ENCODE data around the gene FBXL17.

FBXL17 gene

GRCh38 chr5:107888541-107888940, 493.4 kb downstream of the FBXL17 start:
- DNase-seq, result no peak

- DNase-seq, result no peak
These were observed 494.5 kb downstream of the FBXL17 start for GRCh38 chr5:107887166-107887943.

- no peak for DNase-seq
These were observed 496.3 kb downstream of the FBXL17 start for GRCh38 chr5:107885601-107886000.

- no peak for DNase-seq
These were observed 497.0 kb downstream of the FBXL17 start for GRCh38 chr5:107884871-107885270.

- no peak for DNase-seq
These were observed 503.2 kb downstream of the FBXL17 start for GRCh38 chr5:107878661-107879060.

- no peak for DNase-seq
These were observed 505.0 kb downstream of the FBXL17 start for GRCh38 chr5:107876906-107877305.

GRCh38 chr5:107876261-107876660, 505.6 kb downstream of the FBXL17 start:
- no peak for DNase-seq

GRCh38 chr5:107875833-107876232, 506.1 kb downstream of the FBXL17 start:
- no peak for DNase-seq

- no peak for DNase-seq
These were observed 507.1 kb downstream of the FBXL17 start for GRCh38 chr5:107874795-107875194.

GRCh38 chr5:107873877-107874276, 508.0 kb downstream of the FBXL17 start:
- DNase-seq, result no peak

- no peak for DNase-seq
These were observed 510.9 kb downstream of the FBXL17 start for GRCh38 chr5:107871023-107871422.

GRCh38 chr5:107869438-107870115, 512.3 kb downstream of the FBXL17 start:
- peak; percentile 12 to 75 for DNase-seq

- no peak for DNase-seq
These were observed 513.1 kb downstream of the FBXL17 start for GRCh38 chr5:107868650-107869409.

- DNase-seq, result no peak
These were observed 514.6 kb downstream of the FBXL17 start for GRCh38 chr5:107867266-107867665.

GRCh38 chr5:107864793-107865192, 517.1 kb downstream of the FBXL17 start:
- no peak for DNase-seq

- DNase-seq, result no peak
These were observed 518.8 kb downstream of the FBXL17 start for GRCh38 chr5:107863125-107863524.

GRCh38 chr5:107861565-107861964, 520.3 kb downstream of the FBXL17 start:
- no peak for DNase-seq

GRCh38 chr5:107860044-107860443, 521.9 kb downstream of the FBXL17 start:
- DNase-seq, result no peak

GRCh38 chr5:107858788-107859187, 523.1 kb downstream of the FBXL17 start:
- DNase-seq, result no peak

- no peak for DNase-seq
These were observed 523.6 kb downstream of the FBXL17 start for GRCh38 chr5:107858324-107858723.

- no peak for DNase-seq
These were observed 524.1 kb downstream of the FBXL17 start for GRCh38 chr5:107857785-107858184.

GRCh38 chr5:107855171-107855570, 526.7 kb downstream of the FBXL17 start:
- DNase-seq, result no peak

GRCh38 chr5:107853696-107854095, 528.2 kb downstream of the FBXL17 start:
- DNase-seq, result no peak

GRCh38 chr5:107853031-107853430, 528.9 kb downstream of the FBXL17 start:
- no peak for DNase-seq

All from SW 1271 (cell line).